CD14-positive monocyte (primary cell): ENCODE data around the gene PHF21B. TPM values are rescaled to one million over a fixed set of nuclear protein-coding genes. Genes with fewer than 3 reads are reported as not detected.

Source experiments
- DNase-seq, 3 donors: peaks; one replicate each; pipeline ENCODE4 v3.0.0-alpha.2; 2011 to 2022
- H2AFZ ChIP-seq: 2 replicates; pipeline ENCODE4 v1.6.0; 2012; ENCODE audit warnings: mild to moderate bottlenecking, low read depth, low read length, inconsistent platforms; ENCODE audit not compliant: insufficient read depth, poor library complexity, severe bottlenecking
- H3K27ac ChIP-seq, 2 donors: 1 replicate in 1 of 2; 2 replicates in 1 of 2; pipeline ENCODE4 v1.5.1; 2012 to 2013; ENCODE audit warnings: low read length in 2 of 2, control low read depth in 1 of 2, inconsistent platforms in 1 of 2, low read depth in 1 of 2, mild to moderate bottlenecking in 1 of 2
- H3K27me3 ChIP-seq, 2 donors: one replicate each; pipeline versions ENCODE4 v1.6.0 to v1.6.1; 2011 to 2013; ENCODE audit warnings: low read length in 2 of 2; ENCODE audit not compliant: control insufficient read depth in 2 of 2, insufficient read depth in 2 of 2
- H3K36me3 ChIP-seq, 2 donors: replicated peaks in 1 of 2; 1 replicate in 1 of 2; 2 replicates in 1 of 2; pipeline versions ENCODE4 v1.5.1 to v1.6.1; 2012 to 2013; ENCODE audit warnings: low read length in 2 of 2, control low read depth in 1 of 2, inconsistent platforms in 1 of 2, mild to moderate bottlenecking in 1 of 2; ENCODE audit not compliant: insufficient read depth in 2 of 2, control insufficient read depth in 1 of 2
- H3K4me1 ChIP-seq, 2 donors: 1 replicate in 1 of 2; 2 replicates in 1 of 2; pipeline versions ENCODE4 v1.5.1 to v1.6.1; 2012 to 2013; ENCODE audit warnings: low read length in 2 of 2, control low read depth in 1 of 2, inconsistent platforms in 1 of 2, mild to moderate bottlenecking in 1 of 2, moderate library complexity in 1 of 2; ENCODE audit not compliant: insufficient read depth in 2 of 2, control insufficient read depth in 1 of 2
- H3K4me2 ChIP-seq: replicated peaks from 2 replicates; pipeline ENCODE3; 2012; ENCODE audit warnings: low read length, moderate library complexity, mild to moderate bottlenecking; ENCODE audit not compliant: poor library complexity, severe bottlenecking; ENCODE audit errors: extremely low read depth
- H3K4me3 ChIP-seq, 3 experiments: fragments of 200-600 bp in 1 of 3; sonication (generic) in 1 of 3; replicated peaks in 1 of 3; 1 replicate in 2 of 3; 2 replicates in 1 of 3; pipeline ENCODE4 v1.5.1; 2011 to 2013; ENCODE audit warnings: low read length in 3 of 3, mild to moderate bottlenecking in 3 of 3, control low read depth in 2 of 3, low read depth in 2 of 3, inconsistent platforms in 1 of 3, moderate library complexity in 1 of 3
- H3K79me2 ChIP-seq: 2 replicates; pipeline ENCODE4 v1.6.0; 2012; ENCODE audit warnings: mild to moderate bottlenecking, control low read depth, inconsistent platforms, low read length, moderate library complexity; ENCODE audit not compliant: insufficient read depth
- H3K9ac ChIP-seq: 2 replicates; pipeline ENCODE4 v1.6.0; 2017; ENCODE audit warnings: low read length, mild to moderate bottlenecking; ENCODE audit not compliant: insufficient read depth, poor library complexity, severe bottlenecking
- H3K9me3 ChIP-seq, 2 donors: replicated peaks in 1 of 2; 1 replicate in 1 of 2; 2 replicates in 1 of 2; pipeline versions ENCODE4 v1.5.1 to v1.6.1; 2012 to 2013; ENCODE audit warnings: low read length in 2 of 2, control low read depth in 1 of 2; ENCODE audit not compliant: control insufficient read depth in 1 of 2, insufficient read depth in 1 of 2
- H4K20me1 ChIP-seq: 2 replicates; pipeline ENCODE4 v1.6.0; 2012; ENCODE audit warnings: mild to moderate bottlenecking, low read length, control low read depth, moderate library complexity; ENCODE audit not compliant: insufficient read depth
- H3K27ac Mint-ChIP-seq, 7 donors: one replicate each; pipeline ENCODE4 v1.8.0; 2020; ENCODE audit warnings: mild to moderate bottlenecking in 7 of 7, mixed read lengths in 7 of 7, moderate library complexity in 6 of 7, inconsistent platforms in 2 of 7
- H3K27me3 Mint-ChIP-seq, 3 donors: one replicate each; pipeline ENCODE4 v1.8.0; 2021 to 2022; ENCODE audit warnings: low read depth in 3 of 3, mild to moderate bottlenecking in 3 of 3, mixed read lengths in 3 of 3, moderate library complexity in 3 of 3, inconsistent platforms in 1 of 3
- H3K36me3 Mint-ChIP-seq, 2 donors: one replicate each; pipeline ENCODE4 v1.8.0; 2020; ENCODE audit warnings: mixed read lengths in 2 of 2, inconsistent platforms in 1 of 2, mild to moderate bottlenecking in 1 of 2
- H3K4me1 Mint-ChIP-seq: one replicate; pipeline ENCODE4 v1.8.0; 2020; ENCODE audit warnings: mild to moderate bottlenecking, mixed read lengths
- H3K4me3 Mint-ChIP-seq, 2 donors: one replicate each; pipeline ENCODE4 v1.8.0; 2020; ENCODE audit warnings: mild to moderate bottlenecking in 2 of 2, mixed read lengths in 2 of 2, moderate library complexity in 1 of 2
- H3K9me3 Mint-ChIP-seq, 7 donors: one replicate each; pipeline ENCODE4 v1.8.0; 2020 to 2022; ENCODE audit warnings: mixed read lengths in 7 of 7, mild to moderate bottlenecking in 6 of 7, moderate library complexity in 6 of 7, inconsistent platforms in 2 of 7
- CTCF ChIP-seq: fragments of 200-600 bp; IDR thresholded peaks from one replicate; pipeline ENCODE4 v1.8.0; 2022; ENCODE audit warnings: antibody characterized with exemption, mild to moderate bottlenecking
- WGBS: methylation state at CpG from one replicate; pipeline ENCODE4 v1.1.5; 2013; ENCODE audit warnings: missing lambda C conversion rate; ENCODE audit not compliant: insufficient coverage; 5-methylcytosine and 5-hydroxymethylcytosine counted together
- intact Hi-C, 2 donors: fragments of 100-400 bp; cut with micrococcal nuclease; formaldehyde crosslinking; loops; one replicate each; pipeline versions ENCODE4 v1.15.0 to v1.15.1; 2023
- polyA plus RNA-seq, 3 donors: library from polyadenylated mRNA; depleted of rRNA in 1 of 3; unstranded in 2 of 3; stranded (reverse) in 1 of 3; fragments of 300-500 nt in 2 of 3; fragments of >200 nt in 1 of 3; fragmentation: Illumina TruSeq in 2 of 3; gene quantifications; 1 replicate in 2 of 3; 2 replicates in 1 of 3; pipeline ENCODE4 v1.2.3, GENCODE V29; 2012 to 2021

PHF21B gene
- polyA plus RNA-seq, 3 donors, result not detected

GRCh38 chr22:44880610-44881290 is 129.1 kb downstream of the PHF21B start:
- Histone ChIP-seq H3K27ac (no peak overlapping the region), H3K9ac (no peak overlapping the region), H4K20me1 (no peaks in the 10 kb centered on the region), H3K4me3 (no peak overlapping the region), H3K36me3 (no peaks in the 10 kb centered on the region), H2AFZ (no peak overlapping the region), H3K79me2 (no peaks in the 10 kb centered on the region), H3K4me1 (no peaks in the 10 kb centered on the region), H3K9me3 (peaks cover 9 to 15% of the 10 kb centered on the region in 2 donors), H3K27me3 (no peaks in the 10 kb centered on the region), H3K4me2 (no peak overlapping the region)
- no peak for TF ChIP-seq CTCF
- Mint-ChIP-seq H3K9me3 (peaks cover 9 to 22% (median 15%) of the 10 kb centered on the region in 7 donors), H3K4me3 (no peak overlapping the region), H3K27ac (no peak overlapping the region), H3K36me3 (no peaks in the 10 kb centered on the region), H3K4me1 (no peaks in the 10 kb centered on the region), H3K27me3 (peaks cover 0 to 3% (median 2%) of the 10 kb centered on the region in 3 donors)
- 98% methylated on average over 14 of the region's 19 CpGs for WGBS
- DNase-seq, result no peak
- intact Hi-C loops, result no loop called here

GRCh38 chr22:44879301-44879680 is 130.5 kb downstream of the PHF21B start:
- intact Hi-C loops, result no loop called here
- Histone ChIP-seq H3K9ac (no peak overlapping the region), H3K4me2 (no peak overlapping the region), H3K27ac (no peak overlapping the region), H3K4me3 (no peak overlapping the region), H2AFZ (no peak overlapping the region), H3K79me2 (no peaks in the 10 kb centered on the region), H3K27me3 (no peaks in the 10 kb centered on the region), H3K36me3 (no peaks in the 10 kb centered on the region), H4K20me1 (no peaks in the 10 kb centered on the region), H3K9me3 (peaks cover 9 to 15% of the 10 kb centered on the region in 2 donors), H3K4me1 (no peaks in the 10 kb centered on the region)
- Mint-ChIP-seq H3K4me1 (no peaks in the 10 kb centered on the region), H3K4me3 (no peak overlapping the region), H3K9me3 (peaks cover 9 to 22% (median 16%) of the 10 kb centered on the region in 7 donors), H3K36me3 (no peaks in the 10 kb centered on the region), H3K27me3 (peaks cover 2 to 5% (median 3%) of the 10 kb centered on the region in 3 donors), H3K27ac (no peak overlapping the region)
- no peak for DNase-seq
- TF ChIP-seq CTCF, result no peak
- WGBS, result 98% methylated on average over 11 of the region's 12 CpGs
